ENCODE data around the gene ADAMTS17. TPM values are rescaled to one million over a fixed set of nuclear protein-coding genes. Genes with fewer than 3 reads are reported as not detected.

The ADAMTS17 gene
- total RNA-seq, 4 donors from 2014 or later = 6.0 to 17.6 (median 8.2) TPM

GRCh38 chr15:100208921-100209603, 132.7 kb downstream of the ADAMTS17 start:
- no peaks in the 10 kb centered on the region for H3K27me3 ChIP-seq
- intact Hi-C loops (cut with DNase I; ENCODE audit: low total_unique reads) (no loop called here), in situ Hi-C loops (cut with MboI; ENCODE audit: low pct_ligation_motif_present in 1 of 4, low pct_unique_long_range_greater_than_20kb in 1 of 4, low sequenced_read_pairs in 3 of 4) (no loop called here)
- H3K27ac ChIP-seq = no peak overlapping the region
- 69 to 93% methylated on average over 6 to 13 of the region's 13 CpGs for WGBS, 2 donors (ENCODE audit: low coverage in 1 of 2)
- H3K9me3 ChIP-seq = no peaks in the 10 kb centered on the region
- H3K4me3 ChIP-seq = no peak overlapping the region
- H3K4me1 ChIP-seq = peaks cover 9 to 38% (median 25%) of the 10 kb centered on the region in 4 donors
- no peaks in the 10 kb centered on the region for H3K36me3 ChIP-seq
- TF ChIP-seq, protein P1, sequence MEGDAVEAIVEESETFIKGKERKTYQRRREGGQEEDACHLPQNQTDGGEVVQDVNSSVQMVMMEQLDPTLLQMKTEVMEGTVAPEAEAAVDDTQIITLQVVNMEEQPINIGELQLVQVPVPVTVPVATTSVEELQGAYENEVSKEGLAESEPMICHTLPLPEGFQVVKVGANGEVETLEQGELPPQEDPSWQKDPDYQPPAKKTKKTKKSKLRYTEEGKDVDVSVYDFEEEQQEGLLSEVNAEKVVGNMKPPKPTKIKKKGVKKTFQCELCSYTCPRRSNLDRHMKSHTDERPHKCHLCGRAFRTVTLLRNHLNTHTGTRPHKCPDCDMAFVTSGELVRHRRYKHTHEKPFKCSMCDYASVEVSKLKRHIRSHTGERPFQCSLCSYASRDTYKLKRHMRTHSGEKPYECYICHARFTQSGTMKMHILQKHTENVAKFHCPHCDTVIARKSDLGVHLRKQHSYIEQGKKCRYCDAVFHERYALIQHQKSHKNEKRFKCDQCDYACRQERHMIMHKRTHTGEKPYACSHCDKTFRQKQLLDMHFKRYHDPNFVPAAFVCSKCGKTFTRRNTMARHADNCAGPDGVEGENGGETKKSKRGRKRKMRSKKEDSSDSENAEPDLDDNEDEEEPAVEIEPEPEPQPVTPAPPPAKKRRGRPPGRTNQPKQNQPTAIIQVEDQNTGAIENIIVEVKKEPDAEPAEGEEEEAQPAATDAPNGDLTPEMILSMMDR (IDR thresholded peaks at IDR 0.05) = no peak
- TF ChIP-seq POLR2A (IDR thresholded peaks at IDR 0.05) (no peak), EP300 (IDR thresholded peaks at IDR 0.05; ENCODE audit: low read depth) (no peak), POLR2AphosphoS5 (IDR thresholded peaks at IDR 0.05) (no peak)
- no peak for DNase-seq

- H3K9me3 ChIP-seq = no peaks in the 10 kb centered on the region
- in situ Hi-C loops (cut with MboI; ENCODE audit: low pct_ligation_motif_present in 1 of 4, low pct_unique_long_range_greater_than_20kb in 1 of 4, low sequenced_read_pairs in 3 of 4) = no loop called here
- no peak for DNase-seq
- peaks cover 5 to 32% (median 22%) of the 10 kb centered on the region in 4 donors for H3K4me1 ChIP-seq
- WGBS, 2 donors (ENCODE audit: low coverage in 1 of 2) = 39% methylated on average over 2 of the region's 2 CpGs; no CpG with 5 or more reads in 1 of the 2 donors
- TF ChIP-seq, protein P1 (IDR thresholded peaks at IDR 0.05) = no peak
- no peak for TF ChIP-seq POLR2A (IDR thresholded peaks at IDR 0.05)
- TF ChIP-seq POLR2AphosphoS5 (IDR thresholded peaks at IDR 0.05) = no peak
- TF ChIP-seq EP300 (IDR thresholded peaks at IDR 0.05; ENCODE audit: low read depth) = no peak
- H3K4me3 ChIP-seq = no peak overlapping the region
- H3K36me3 ChIP-seq = no peaks in the 10 kb centered on the region
- no peaks in the 10 kb centered on the region for H3K27me3 ChIP-seq
- H3K27ac ChIP-seq = no peak overlapping the region
- intact Hi-C loops (cut with DNase I; ENCODE audit: low total_unique reads) = no loop called here
These were observed 134.7 kb downstream of the ADAMTS17 start for GRCh38 chr15:100207053-100207452.

GRCh38 chr15:100206643-100207042, 135.1 kb downstream of the ADAMTS17 start:
- WGBS, 2 donors (ENCODE audit: low coverage in 1 of 2) = 82% methylated on average over 7 of the region's 7 CpGs; no CpG with 5 or more reads in 1 of the 2 donors
- Histone ChIP-seq H3K27ac (no peak overlapping the region), H3K9me3 (no peaks in the 10 kb centered on the region), H3K4me3 (no peak overlapping the region), H3K27me3 (no peaks in the 10 kb centered on the region), H3K36me3 (no peaks in the 10 kb centered on the region), H3K4me1 (peaks cover 7 to 32% (median 24%) of the 10 kb centered on the region in 4 donors)
- TF ChIP-seq POLR2A (IDR thresholded peaks at IDR 0.05) (no peak), EP300 (IDR thresholded peaks at IDR 0.05; ENCODE audit: low read depth) (no peak), POLR2AphosphoS5 (IDR thresholded peaks at IDR 0.05) (no peak)
- TF ChIP-seq, protein P1 (IDR thresholded peaks at IDR 0.05) = no peak
- DNase-seq = no peak
- intact Hi-C loops (cut with DNase I; ENCODE audit: low total_unique reads) = no loop called here
- in situ Hi-C loops (cut with MboI; ENCODE audit: low pct_ligation_motif_present in 1 of 4, low pct_unique_long_range_greater_than_20kb in 1 of 4, low sequenced_read_pairs in 3 of 4) = no loop called here

DNA sequence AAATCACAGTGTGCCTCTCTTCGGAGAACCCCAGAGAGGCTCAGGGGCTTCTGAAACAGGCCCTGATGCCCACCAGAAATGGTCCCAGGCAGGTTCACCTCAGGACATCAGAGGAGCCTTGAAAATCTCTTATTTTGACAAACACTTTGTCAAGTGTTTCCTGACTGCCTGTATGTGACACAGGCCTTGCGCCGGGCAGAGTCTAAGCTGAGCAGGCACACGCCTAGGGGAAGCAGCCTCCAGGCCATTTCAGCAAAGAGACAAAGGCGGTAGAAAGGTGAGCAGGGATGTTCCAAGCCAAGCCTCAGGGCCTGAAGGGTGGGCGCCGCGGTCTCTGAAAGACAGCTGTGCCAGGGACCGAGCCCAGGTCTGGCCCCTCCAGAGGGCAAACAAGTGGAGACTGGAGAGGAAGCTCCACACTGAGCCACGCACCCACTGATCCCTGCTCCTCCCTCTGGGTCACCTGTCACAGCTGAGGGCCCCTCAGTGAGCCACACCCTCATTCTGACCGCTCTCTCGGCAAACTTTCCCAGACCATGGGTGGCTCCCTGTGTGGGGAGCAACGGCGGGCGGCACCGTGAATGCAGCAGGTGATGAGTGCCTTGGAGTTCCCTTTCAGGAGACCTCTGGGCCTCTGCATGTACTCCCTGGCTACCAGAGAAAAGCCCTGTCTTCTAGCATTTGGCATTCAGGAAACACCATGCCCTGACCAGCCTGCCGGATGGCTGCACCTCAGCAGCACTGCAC, 136.1 kb downstream of the ADAMTS17 start:
- intact Hi-C loops (cut with DNase I; ENCODE audit: low total_unique reads) (no loop called here), in situ Hi-C loops (cut with MboI; ENCODE audit: low pct_ligation_motif_present in 1 of 4, low pct_unique_long_range_greater_than_20kb in 1 of 4, low sequenced_read_pairs in 3 of 4) (no loop called here)
- no peak overlapping the region for H3K4me3 ChIP-seq
- TF ChIP-seq POLR2A (IDR thresholded peaks at IDR 0.05) (no peak), EP300 (IDR thresholded peaks at IDR 0.05; ENCODE audit: low read depth) (no peak), POLR2AphosphoS5 (IDR thresholded peaks at IDR 0.05) (no peak)
- TF ChIP-seq, protein P1 (IDR thresholded peaks at IDR 0.05) = no peak
- H3K27ac ChIP-seq = no peak overlapping the region
- no peaks in the 10 kb centered on the region for H3K9me3 ChIP-seq
- no peaks in the 10 kb centered on the region for H3K27me3 ChIP-seq
- WGBS, 2 donors (ENCODE audit: low coverage in 1 of 2) = 59% methylated on average over 16 of the region's 17 CpGs; no CpG with 5 or more reads in 1 of the 2 donors
- DNase-seq = peak; percentile 33
- no peaks in the 10 kb centered on the region for H3K36me3 ChIP-seq
- peaks cover 5 to 34% (median 26%) of the 10 kb centered on the region in 4 donors for H3K4me1 ChIP-seq
